GM12801 (cell line): ENCODE measurements around the gene DIP2C.

ENCODE experiments used
- TF ChIP-seq, protein P1 (sequence below): IDR thresholded peaks from one replicate; pipeline ENCODE4 v1.5.1; 2011; ENCODE audit warnings: control low read depth; ENCODE audit not compliant: insufficient read length; ENCODE audit errors: extremely low read depth

DIP2C gene

DNA sequence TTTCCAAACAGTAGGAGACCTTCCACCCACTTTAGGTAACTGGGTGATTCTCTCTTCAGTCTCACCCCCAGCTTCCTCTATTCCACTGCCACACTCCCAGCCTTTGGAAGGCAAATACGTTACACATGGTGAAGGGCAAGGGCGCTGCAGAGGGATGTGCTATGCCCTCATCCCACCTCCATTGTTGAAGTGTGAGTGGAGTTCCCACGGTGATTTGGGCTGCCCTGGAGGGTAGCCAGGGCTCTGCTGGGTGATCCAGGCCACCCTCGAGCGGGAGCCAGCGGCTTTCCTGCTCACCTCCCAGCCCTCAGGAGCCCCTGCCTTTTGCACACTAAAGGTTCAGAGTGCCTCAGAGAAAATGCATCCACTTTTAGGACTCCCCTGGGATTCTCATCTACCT lies 373.1 kb downstream of the DIP2C start:
- TF ChIP-seq, protein P1, sequence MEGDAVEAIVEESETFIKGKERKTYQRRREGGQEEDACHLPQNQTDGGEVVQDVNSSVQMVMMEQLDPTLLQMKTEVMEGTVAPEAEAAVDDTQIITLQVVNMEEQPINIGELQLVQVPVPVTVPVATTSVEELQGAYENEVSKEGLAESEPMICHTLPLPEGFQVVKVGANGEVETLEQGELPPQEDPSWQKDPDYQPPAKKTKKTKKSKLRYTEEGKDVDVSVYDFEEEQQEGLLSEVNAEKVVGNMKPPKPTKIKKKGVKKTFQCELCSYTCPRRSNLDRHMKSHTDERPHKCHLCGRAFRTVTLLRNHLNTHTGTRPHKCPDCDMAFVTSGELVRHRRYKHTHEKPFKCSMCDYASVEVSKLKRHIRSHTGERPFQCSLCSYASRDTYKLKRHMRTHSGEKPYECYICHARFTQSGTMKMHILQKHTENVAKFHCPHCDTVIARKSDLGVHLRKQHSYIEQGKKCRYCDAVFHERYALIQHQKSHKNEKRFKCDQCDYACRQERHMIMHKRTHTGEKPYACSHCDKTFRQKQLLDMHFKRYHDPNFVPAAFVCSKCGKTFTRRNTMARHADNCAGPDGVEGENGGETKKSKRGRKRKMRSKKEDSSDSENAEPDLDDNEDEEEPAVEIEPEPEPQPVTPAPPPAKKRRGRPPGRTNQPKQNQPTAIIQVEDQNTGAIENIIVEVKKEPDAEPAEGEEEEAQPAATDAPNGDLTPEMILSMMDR, result no peak

DNA sequence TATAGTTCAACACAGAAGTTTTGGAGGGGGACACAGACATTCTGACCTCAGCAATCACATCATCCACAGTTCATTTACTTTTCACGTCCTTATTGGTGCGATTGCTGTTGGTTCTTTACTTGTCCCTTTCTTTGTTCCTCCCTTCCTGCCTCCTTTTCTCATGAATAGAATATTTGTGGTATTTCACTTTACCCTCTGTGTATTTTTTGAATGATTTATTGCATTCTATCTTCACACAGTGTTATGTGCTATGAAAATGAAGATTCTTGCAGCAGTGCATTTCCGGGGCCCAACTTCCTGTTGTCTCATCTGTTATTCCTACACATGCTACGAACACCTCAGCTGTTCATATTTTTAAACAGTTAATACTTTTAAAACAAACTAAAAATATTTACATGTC lies 374.6 kb downstream of the DIP2C start:
- TF ChIP-seq, protein P1, result no peak

DNA sequence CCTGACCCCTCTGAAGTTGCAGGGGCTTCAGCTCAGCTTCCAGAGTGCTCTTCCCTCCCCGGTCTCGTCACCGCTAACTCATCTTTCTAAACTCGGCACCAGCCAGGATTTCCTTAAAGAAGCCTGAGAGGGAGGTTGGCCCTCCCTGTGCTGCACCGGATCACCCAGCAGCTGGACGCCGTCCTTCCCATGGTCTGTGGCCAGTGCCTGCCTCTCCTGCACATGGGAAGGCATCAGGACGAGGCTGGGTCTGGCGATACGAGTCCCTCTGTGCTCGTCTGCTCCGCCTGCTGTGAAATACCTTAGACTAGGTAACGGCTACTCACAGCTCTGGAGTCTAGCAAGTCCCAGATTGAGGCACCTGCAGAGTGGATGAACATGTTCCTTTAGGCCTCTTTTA lies 375.1 kb downstream of the DIP2C start:
- TF ChIP-seq, protein P1, result no peak

DNA sequence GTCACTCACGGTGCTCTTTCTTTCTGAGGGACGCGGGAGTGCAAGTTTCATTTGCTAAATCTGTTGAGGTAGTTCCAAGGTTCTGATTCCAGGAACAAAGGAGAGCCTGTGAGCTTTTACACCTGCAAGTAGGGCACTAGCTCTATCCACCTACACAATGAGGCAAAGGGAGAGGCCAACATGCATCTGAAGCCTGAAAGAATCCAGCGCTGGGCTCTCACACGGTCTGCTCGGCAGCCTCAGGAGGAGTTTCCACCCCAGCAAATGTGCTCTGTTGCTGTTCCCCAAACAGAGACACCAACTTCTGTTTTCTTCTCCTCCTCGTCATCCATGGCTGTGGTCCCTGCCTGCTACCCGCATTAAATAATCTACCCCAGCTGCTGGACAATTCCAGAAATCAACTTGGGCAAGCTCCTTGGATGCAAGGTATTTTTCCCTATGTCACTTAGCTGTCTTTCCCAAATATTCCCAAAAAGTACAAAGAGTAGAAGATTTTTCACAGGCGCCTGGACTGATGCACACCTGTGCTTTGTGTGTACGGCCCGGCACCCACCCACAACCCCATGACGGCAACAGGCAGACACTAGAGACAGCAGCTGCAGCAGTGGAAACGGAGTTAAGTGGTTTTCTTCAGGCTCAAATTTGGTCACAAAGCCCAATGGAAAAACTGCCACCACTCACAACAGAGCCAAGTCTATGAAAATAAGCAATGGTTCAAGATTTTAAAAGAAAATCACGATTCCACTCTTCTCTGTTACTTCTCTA lies 377.4 kb downstream of the DIP2C start:
- TF ChIP-seq, protein P1, result no peak

DNA sequence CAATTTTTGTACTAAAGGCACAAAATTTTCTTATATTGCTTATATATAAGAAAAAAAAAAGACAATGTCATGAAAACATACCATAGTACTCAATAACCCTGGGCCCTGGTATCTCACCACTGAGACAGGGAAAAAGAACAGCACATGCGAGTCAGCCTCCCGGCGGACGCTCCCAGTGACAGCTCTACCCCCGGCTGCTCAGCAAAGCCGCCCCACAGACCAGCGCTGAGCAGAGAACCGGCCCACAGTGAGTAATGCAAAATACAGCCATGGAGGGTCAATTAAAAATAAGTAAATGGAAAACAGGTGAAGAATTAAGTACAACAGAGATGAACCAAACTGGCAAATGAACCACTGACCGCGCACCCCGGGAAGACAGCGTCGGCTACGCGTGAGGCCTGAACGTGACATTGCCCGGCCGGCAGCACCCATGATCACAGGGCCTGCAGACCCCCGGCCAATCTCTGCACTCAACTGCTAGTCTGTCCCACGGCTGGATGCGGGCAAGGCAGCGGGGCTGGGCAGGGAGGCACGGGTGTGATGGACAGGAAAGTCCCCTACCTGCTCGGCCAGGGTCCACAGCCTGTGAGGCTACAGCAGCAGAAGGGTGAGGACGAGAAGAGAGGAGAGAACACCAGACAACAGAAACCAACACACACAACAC lies 378.4 kb downstream of the DIP2C start:
- TF ChIP-seq, protein P1, result no peak

DNA sequence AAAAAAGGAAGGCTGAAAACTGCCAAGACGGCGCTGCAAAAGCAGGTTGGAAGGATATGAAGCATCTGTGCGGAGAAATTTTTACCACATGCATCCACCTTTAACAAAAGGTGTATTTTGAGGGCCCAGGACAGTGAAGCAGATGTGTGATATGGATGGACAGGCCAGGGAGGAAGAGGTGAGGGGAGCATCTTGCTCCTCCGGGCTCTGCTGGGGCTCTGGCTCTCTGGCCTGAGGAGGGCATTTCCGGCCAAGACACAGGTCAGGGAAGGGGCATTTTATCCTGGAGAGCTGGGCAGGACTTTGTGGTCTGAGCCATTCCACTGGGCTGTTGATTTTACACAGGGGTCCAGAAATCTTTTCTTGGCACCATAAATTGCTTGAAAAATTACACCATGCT lies 379.1 kb downstream of the DIP2C start:
- TF ChIP-seq, protein P1, result no peak

DNA sequence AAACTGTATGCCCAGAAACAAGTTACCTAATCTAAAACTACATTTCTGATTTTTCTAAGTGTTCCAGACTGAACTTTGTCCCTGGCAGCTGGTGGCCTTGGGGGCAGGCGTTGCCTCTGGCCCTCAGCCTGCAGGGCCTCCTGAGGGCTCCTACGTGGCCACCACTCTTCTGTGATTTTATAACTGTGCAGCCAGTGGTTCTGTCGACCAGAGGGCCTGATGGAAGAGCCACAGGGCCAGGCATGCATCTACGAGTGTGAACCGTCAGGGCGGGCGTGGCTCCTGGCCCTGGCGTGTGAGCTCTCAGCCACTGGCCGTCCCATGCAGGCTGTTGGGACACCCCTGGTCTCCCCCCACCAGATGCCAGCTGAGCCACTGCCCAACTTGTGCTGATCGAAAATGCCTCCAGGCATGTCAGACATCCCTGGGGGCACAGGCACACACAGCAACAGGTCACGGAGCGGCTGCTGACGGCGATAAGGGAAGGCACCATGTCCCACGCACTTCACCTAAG lies 380.8 kb downstream of the DIP2C start:
- TF ChIP-seq, protein P1, result no peak
